H1 (cell line): Measurements from ENCODE around the gene F3. TPM values are rescaled to one million over a fixed set of nuclear protein-coding genes. Genes with fewer than 3 reads are reported as not detected.

Experiments
- CTCF ChIA-PET: fragments of 300-600 bp; sonication (Branson Sonifier 250); formaldehyde crosslinking; loops from one replicate; lab custom pipeline; 2021; ENCODE audit not compliant: partially characterized antibody; lab: Charles Lee
- POLR2A ChIA-PET: fragments of 300-600 bp; sonication (Branson Sonifier 250); formaldehyde crosslinking; loops from one replicate; lab custom pipeline; 2021; ENCODE audit warnings: inconsistent platforms; ENCODE audit not compliant: partially characterized antibody; lab: Charles Lee
- DNase-seq, 2 experiments: peaks; one replicate each; pipeline versions ENCODE4 v3.0.0 to v3.0.0-alpha.2; 2010 to 2022; ENCODE audit warnings: low spot score in 2 of 2, low read depth in 1 of 2, mixed read lengths in 1 of 2
- FAIRE-seq: peaks from 2 replicates; lab custom pipeline; 2011; peaks lifted over from hg19 to GRCh38; lab: Jason Lieb, UNC
- H2AFZ ChIP-seq: 2 replicates; pipeline ENCODE4 v1.8.1; 2012; ENCODE audit warnings: low read length, inconsistent platforms
- H2AK5ac ChIP-seq: 2 replicates; pipeline ENCODE4 v1.6.1; 2013; ENCODE audit warnings: low read depth, low read length
- H2BK120ac ChIP-seq: replicated peaks from 2 replicates; pipeline ENCODE3; 2013; ENCODE audit warnings: low read depth, low read length, inconsistent platforms
- H2BK12ac ChIP-seq: 2 replicates; pipeline ENCODE4 v1.6.1; 2013; ENCODE audit warnings: low read depth, low read length
- H2BK15ac ChIP-seq: 2 replicates; pipeline ENCODE4 v1.6.1; 2013; ENCODE audit warnings: low read length
- H2BK20ac ChIP-seq: 2 replicates; pipeline ENCODE4 v1.6.1; 2013; ENCODE audit warnings: low read length
- H2BK5ac ChIP-seq: 2 replicates; pipeline ENCODE4 v1.6.1; 2013; ENCODE audit warnings: low read depth, low read length
- H3K14ac ChIP-seq: 2 replicates; pipeline ENCODE4 v1.6.1; 2013; ENCODE audit warnings: inconsistent platforms; ENCODE audit not compliant: insufficient read length
- H3K18ac ChIP-seq: 2 replicates; pipeline ENCODE4 v1.6.1; 2013; ENCODE audit warnings: low read length; ENCODE audit errors: extremely low read depth
- H3K23ac ChIP-seq: 2 replicates; pipeline ENCODE4 v1.6.1; 2013; ENCODE audit warnings: inconsistent platforms; ENCODE audit not compliant: insufficient read length
- H3K23me2 ChIP-seq: 2 replicates; pipeline ENCODE4 v1.6.1; 2013; ENCODE audit warnings: low read depth, low read length
- H3K27ac ChIP-seq: 2 replicates; pipeline ENCODE4 v1.6.1; 2011; ENCODE audit warnings: low read depth, low read length, inconsistent platforms
- H3K27me3 ChIP-seq, 4 experiments: replicated peaks in 1 of 4; 1 replicate in 1 of 4; 2 replicates in 3 of 4; pipeline versions ENCODE4 v1.6.1 to v1.8.1; 2011 to 2013; ENCODE audit warnings: low read length in 3 of 4, mild to moderate bottlenecking in 3 of 4, inconsistent platforms in 2 of 4, mixed read lengths in 2 of 4, moderate library complexity in 1 of 4; ENCODE audit not compliant: control insufficient read depth in 3 of 4, insufficient read depth in 3 of 4; ENCODE audit errors: extremely low read depth in 1 of 4
- H3K36me3 ChIP-seq, 4 experiments: 2 replicates each; pipeline versions ENCODE4 v1.6.1 to v1.8.1; 2011 to 2013; ENCODE audit warnings: mild to moderate bottlenecking in 4 of 4, low read length in 3 of 4, moderate library complexity in 2 of 4, control low read depth in 1 of 4, inconsistent platforms in 1 of 4; ENCODE audit not compliant: insufficient read depth in 4 of 4, control insufficient read depth in 2 of 4
- H3K4ac ChIP-seq: replicated peaks from 2 replicates; pipeline ENCODE3; 2013; ENCODE audit warnings: low read length, low read depth, mixed read lengths, inconsistent platforms; ENCODE audit not compliant: insufficient read length
- H3K4me1 ChIP-seq, 4 experiments: replicated peaks in 1 of 4; 1 replicate in 1 of 4; 2 replicates in 3 of 4; pipeline versions ENCODE4 v1.6.1 to v1.8.1; 2011 to 2013; ENCODE audit warnings: low read length in 3 of 4, inconsistent platforms in 2 of 4, mixed read lengths in 1 of 4; ENCODE audit not compliant: insufficient read depth in 4 of 4, control insufficient read depth in 3 of 4
- H3K4me2 ChIP-seq, 2 experiments: 2 replicates each; pipeline versions ENCODE4 v1.6.1 to v1.8.1; 2011 to 2013; ENCODE audit warnings: low read depth in 2 of 2, low read length in 2 of 2, control low read depth in 1 of 2, inconsistent platforms in 1 of 2, mild to moderate bottlenecking in 1 of 2; ENCODE audit not compliant: insufficient read depth in 1 of 2
- H3K4me3 ChIP-seq, 4 experiments: fragments of 200-600, 300-600 bp in 1 of 4; sonication (generic), shearing (Covaris generic), sonication (Bioruptor Twin) in 1 of 4; 2 replicates each; pipeline versions ENCODE4 v1.5.1 to v1.8.1; 2011 to 2016; ENCODE audit warnings: low read length in 4 of 4, low read depth in 3 of 4, control low read depth in 2 of 4, inconsistent platforms in 2 of 4, mild to moderate bottlenecking in 2 of 4, mixed read lengths in 1 of 4, moderate library complexity in 1 of 4; ENCODE audit not compliant: insufficient read depth in 2 of 4; ENCODE audit errors: extremely low read depth in 1 of 4
- H3K56ac ChIP-seq: replicated peaks from 2 replicates; pipeline ENCODE3; 2013; ENCODE audit warnings: low read depth, mild to moderate bottlenecking, mixed read lengths, low read length, inconsistent platforms; ENCODE audit not compliant: insufficient read length
- H3K79me1 ChIP-seq: 2 replicates; pipeline ENCODE4 v1.6.1; 2013; ENCODE audit warnings: low read depth, low read length, control low read depth
- H3K79me2 ChIP-seq, 2 experiments: 2 replicates each; pipeline versions ENCODE4 v1.6.1 to v1.8.1; 2012 to 2013; ENCODE audit warnings: low read length in 2 of 2, mild to moderate bottlenecking in 2 of 2, inconsistent platforms in 1 of 2; ENCODE audit not compliant: insufficient read depth in 2 of 2, control insufficient read depth in 1 of 2
- H3K9ac ChIP-seq, 4 experiments: replicated peaks in 1 of 4; 1 replicate in 1 of 4; 2 replicates in 3 of 4; pipeline versions ENCODE4 v1.6.1 to v1.8.1; 2011 to 2013; ENCODE audit warnings: low read depth in 3 of 4, low read length in 3 of 4, control low read depth in 2 of 4, mild to moderate bottlenecking in 2 of 4, moderate library complexity in 2 of 4, inconsistent platforms in 1 of 4; ENCODE audit errors: extremely low read depth in 1 of 4
- H3K9me3 ChIP-seq, 2 experiments: 2 replicates each; pipeline versions ENCODE4 v1.6.1 to v1.8.1; 2012 to 2013; ENCODE audit warnings: mild to moderate bottlenecking in 2 of 2, moderate library complexity in 2 of 2, control low read depth in 1 of 2, inconsistent platforms in 1 of 2, low read depth in 1 of 2, low read length in 1 of 2, mixed read lengths in 1 of 2; ENCODE audit not compliant: insufficient read depth in 2 of 2
- H4K20me1 ChIP-seq, 2 experiments: replicated peaks in 1 of 2; 2 replicates each; pipeline versions ENCODE3 to v1.8.1; 2011 to 2013; ENCODE audit warnings: inconsistent platforms in 2 of 2, low read length in 2 of 2, mild to moderate bottlenecking in 1 of 2; ENCODE audit not compliant: insufficient read depth in 2 of 2, control insufficient read depth in 1 of 2
- H4K5ac ChIP-seq: 2 replicates; pipeline ENCODE4 v1.6.1; 2013; ENCODE audit warnings: low read length, low read depth, mixed read lengths, inconsistent platforms; ENCODE audit not compliant: insufficient read length
- H4K8ac ChIP-seq: 2 replicates; pipeline ENCODE4 v1.8.0; 2013; ENCODE audit warnings: mild to moderate bottlenecking, moderate library complexity, low read length, inconsistent platforms; ENCODE audit not compliant: insufficient read depth; ENCODE audit errors: extremely low read depth
- H4K91ac ChIP-seq: replicated peaks from 2 replicates; pipeline ENCODE3; 2013; ENCODE audit warnings: low read length, mixed read lengths, inconsistent platforms; ENCODE audit not compliant: insufficient read length
- CTCF ChIP-seq, 3 experiments: IDR thresholded peaks; 1 replicate in 2 of 3; 2 replicates in 1 of 3; pipeline versions ENCODE4 v1.5.1 to v1.6.1; 2011; ENCODE audit warnings: low read length in 3 of 3, mild to moderate bottlenecking in 3 of 3, inconsistent platforms in 2 of 3, low read depth in 1 of 3, moderate library complexity in 1 of 3; ENCODE audit not compliant: insufficient read depth in 1 of 3; ENCODE audit errors: control extremely low read depth in 1 of 3
- FOSL1 ChIP-seq: IDR thresholded peaks from 2 replicates; pipeline ENCODE4 v1.6.1; 2011; ENCODE audit warnings: mild to moderate bottlenecking, low read depth, low read length, moderate library complexity; ENCODE audit not compliant: insufficient read depth
- MAFK ChIP-seq: IDR thresholded peaks from 2 replicates; pipeline ENCODE4 v1.6.1; 2012; ENCODE audit warnings: low read depth, mild to moderate bottlenecking, improper control_type of control experiment, low read length
- WGBS, 2 experiments: shearing (Covaris generic) in 1 of 2; methylation state at CpG; one replicate each; pipeline versions ENCODE4 v1.1.6 to v1.1.7; 2013 to 2015; ENCODE audit warnings: low lambda C conversion rate in 2 of 2, mixed read lengths in 2 of 2, inconsistent platforms in 1 of 2, low coverage in 1 of 2, missing lambda C conversion rate in 1 of 2; ENCODE audit not compliant: insufficient replicate concordance in 2 of 2, insufficient coverage in 1 of 2, insufficient read length in 1 of 2; ENCODE audit errors: extremely low coverage in 1 of 2, missing lambda C conversion rate in 1 of 2; 5-methylcytosine and 5-hydroxymethylcytosine counted together
- polyA plus RNA-seq, 7 experiments: library from polyadenylated mRNA; depleted of rRNA in 3 of 7; stranded (reverse) in 5 of 7; unstranded in 2 of 7; fragments of >200 nt in 5 of 7; fragments of 200-250 nt in 2 of 7; gene quantifications; 1 replicate in 5 of 7; 2 replicates in 1 of 7; 4 replicates in 1 of 7; pipeline versions ENCODE4 v1.2.1 to v1.2.3, GENCODE V29; 2011 to 2013; ENCODE audit warnings: missing spikeins in 2 of 7, mixed read lengths in 2 of 7
- total RNA-seq: library from RNA; stranded (reverse); fragmentation: NEBNext Ultra II Directional; extraction: Animal tissue kit (Norgen Biotek cat#: 25700); gene quantifications from 2 replicates; pipeline ENCODE4 v1.2.1, GENCODE V29; 2021

Gene F3
- total and polyA plus RNA-seq, 2 of the 8 experiments (the other 6 are each of a cell fraction or from before 2014, with no cell fraction given) = 2.6 to 8.6 TPM

GRCh38 chr1:94582565-94582964 is 41.0 kb upstream of the F3 start:
- Histone ChIP-seq H4K8ac (no peak overlapping the region), H3K23ac (no peak overlapping the region), H3K14ac (no peak overlapping the region), H3K9me3 (no peaks in the 10 kb centered on the region; a peak in 1 of 4 replicates), H4K20me1 (no peaks in the 10 kb centered on the region), H2AFZ (no peak overlapping the region), H3K79me2 (no peaks in the 10 kb centered on the region), H3K4me2 (no peak overlapping the region), H3K27ac (no peak overlapping the region), H3K36me3 (no peaks in the 10 kb centered on the region), H2BK120ac (no peak overlapping the region), H3K4me1 (peaks cover 0 to 5% (median 3%) of the 10 kb centered on the region in 4 experiments; a peak in 4 of 7 replicates), H3K79me1 (no peaks in the 10 kb centered on the region), H3K56ac (no peak overlapping the region), H2BK15ac (no peak overlapping the region), H2AK5ac (no peak overlapping the region), H3K4ac (no peak overlapping the region), H2BK20ac (no peak overlapping the region), H4K91ac (no peak overlapping the region), H2BK5ac (no peak overlapping the region), H3K27me3 (no peaks in the 10 kb centered on the region), H3K18ac (no peak overlapping the region), H3K23me2 (no peaks in the 10 kb centered on the region), H3K9ac (no peak overlapping the region), H2BK12ac (no peak overlapping the region), H4K5ac (no peak overlapping the region), H3K4me3 (no peak overlapping the region)
- WGBS, 2 experiments = 100% methylated on average over 2 of the region's 2 CpGs; no CpG with 5 or more reads in 1 of the 2 experiments
- DNase-seq (no peak), FAIRE-seq (no peak)
- CTCF ChIA-PET = interaction anchor here (1.2 to 2.7 kb wide), 2 partner anchors 10 to 17 kb away, joined by 4 to 11 read pairs; no protein-coding TSS in a partner anchor
- TF ChIP-seq CTCF (IDR thresholded peaks at IDR 0.05; ENCODE audit: control extremely low read depth in 1 of 3, insufficient read depth in 1 of 3, low read depth in 1 of 3, low read length in 3 of 3) (no peak), FOSL1 (no peak), MAFK (no peak)
- POLR2A ChIA-PET = interaction anchor here (2.1 kb wide), 1 partner anchor 11 kb away, joined by 4 read pairs; no protein-coding TSS in a partner anchor
